GM23248 (cell line): ENCODE data around the gene FBLN5.
"Not testable (repeated sequence)": the region's sequence is repeated elsewhere in the genome, so short reads cannot be mapped to it uniquely, and the experiment has no call there.

ENCODE experiments used
- EZH2 ChIP-seq: fragments of 200-600 bp; sonication (generic); IDR thresholded peaks from 2 replicates; pipeline ENCODE4 v1.6.1; 2018; ENCODE audit warnings: antibody characterized with exemption, mild to moderate bottlenecking; ENCODE audit not compliant: insufficient read depth, poor library complexity, severe bottlenecking
- EZH2phosphoT487 ChIP-seq: fragments of 200-600 bp; sonication (generic); IDR thresholded peaks from 2 replicates; pipeline ENCODE4 v1.6.1; 2018; ENCODE audit warnings: antibody characterized with exemption, moderate library complexity, mild to moderate bottlenecking, low read depth; ENCODE audit not compliant: insufficient read depth

GRCh38 chr14:91871401-91871800 is 76.1 kb downstream of the FBLN5 start:
- TF ChIP-seq EZH2phosphoT487, EZH2: not testable (repeated sequence)
